ENCODE data around the gene SFXN4.
"Not testable (repeated sequence)": the region's sequence is repeated elsewhere in the genome, so short reads cannot be mapped to it uniquely, and the experiment has no call there.

SFXN4 gene

GRCh38 chr10:119101366-119102098 is 64.0 kb downstream of the SFXN4 start:
- no peaks in the 10 kb centered on the region for H3K36me3 ChIP-seq (ENCODE audit: control insufficient read depth, low read depth, low read length)
- H3K27ac ChIP-seq (ENCODE audit: low read length): no peak overlapping the region

GRCh38 chr10:119100434-119101238 is 64.9 kb downstream of the SFXN4 start:
- no peaks in the 10 kb centered on the region for H3K27me3 ChIP-seq (ENCODE audit: control insufficient read depth, insufficient read depth, low read length)
- H3K27ac ChIP-seq (ENCODE audit: low read length): no peak overlapping the region
- H3K9me3 ChIP-seq (ENCODE audit: control insufficient read depth, low read depth, low read length): no peaks in the 10 kb centered on the region
- no peaks in the 10 kb centered on the region for H3K36me3 ChIP-seq (ENCODE audit: control insufficient read depth, low read depth, low read length)
- H3K9ac ChIP-seq (ENCODE audit: low read length): no peak overlapping the region
- no peak overlapping the region for H3K4me3 ChIP-seq (ENCODE audit: low read length)
- H3K4me1 ChIP-seq (ENCODE audit: control insufficient read depth, low read depth, low read length): no peaks in the 10 kb centered on the region

More at GRCh38 chr10:119101366-119102098, 64.0 kb downstream of the SFXN4 start:
- H3K4me1 ChIP-seq (ENCODE audit: control insufficient read depth, low read depth, low read length): no peaks in the 10 kb centered on the region
- no peaks in the 10 kb centered on the region for H3K9me3 ChIP-seq (ENCODE audit: control insufficient read depth, low read depth, low read length)
- H3K4me3 ChIP-seq (ENCODE audit: low read length): no peak overlapping the region
- H3K9ac ChIP-seq (ENCODE audit: low read length): no peak overlapping the region
- no peaks in the 10 kb centered on the region for H3K27me3 ChIP-seq (ENCODE audit: control insufficient read depth, insufficient read depth, low read length)

- Histone ChIP-seq H3K9me3 (ENCODE audit: control insufficient read depth, low read depth, low read length) (no peaks in the 10 kb centered on the region), H3K27ac (ENCODE audit: low read length) (no peak overlapping the region), H3K36me3 (ENCODE audit: control insufficient read depth, low read depth, low read length) (no peaks in the 10 kb centered on the region), H3K27me3 (ENCODE audit: control insufficient read depth, insufficient read depth, low read length) (no peaks in the 10 kb centered on the region), H3K4me1 (ENCODE audit: control insufficient read depth, low read depth, low read length) (no peaks in the 10 kb centered on the region), H3K9ac (ENCODE audit: low read length) (no peak overlapping the region), H3K4me3 (ENCODE audit: low read length) (no peak overlapping the region)
Observed at GRCh38 chr10:119098576-119098975, 66.9 kb downstream of the SFXN4 start.

DNA sequence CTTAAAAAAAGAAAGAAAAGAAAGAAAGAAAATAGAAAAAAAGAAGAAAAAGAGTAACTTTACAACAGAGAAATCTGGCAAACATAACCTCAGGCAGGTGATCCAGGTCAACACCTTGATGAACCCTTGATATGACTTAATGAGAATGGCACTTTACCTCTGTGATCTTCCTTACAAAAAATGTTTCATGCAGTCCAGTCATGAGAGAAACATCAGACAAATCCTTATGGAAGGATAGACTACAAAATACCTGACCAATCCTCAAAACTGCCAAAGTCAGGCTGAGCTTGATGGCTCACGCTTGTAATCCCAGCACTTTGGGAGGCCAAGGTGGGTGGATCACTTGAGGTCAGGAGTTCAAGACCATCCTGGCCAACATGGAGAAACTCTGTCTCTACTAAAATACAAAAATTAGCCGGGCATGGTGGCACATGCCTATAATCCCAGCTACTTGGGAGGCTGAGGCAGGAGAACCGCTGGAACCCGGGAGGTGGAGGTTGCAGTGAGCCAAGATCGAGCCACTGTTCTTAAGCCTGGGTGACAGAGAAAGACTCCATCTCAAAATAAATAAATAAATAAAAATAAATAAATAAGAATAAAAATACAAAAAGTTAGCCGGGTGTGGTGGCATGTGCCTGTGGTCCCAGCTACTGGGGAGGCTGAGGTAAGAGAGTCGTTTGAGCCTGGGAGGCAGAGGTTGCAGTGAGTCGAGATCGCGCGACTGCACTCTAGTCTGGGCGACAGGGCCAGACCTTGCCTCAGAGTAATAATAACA is 68.7 kb downstream of the SFXN4 start:
- H3K4me1 ChIP-seq (ENCODE audit: control insufficient read depth, low read depth, low read length); H3K36me3 ChIP-seq (ENCODE audit: control insufficient read depth, low read depth, low read length); H3K4me3 ChIP-seq (ENCODE audit: low read length); H3K9me3 ChIP-seq (ENCODE audit: control insufficient read depth, low read depth, low read length); H3K9ac ChIP-seq (ENCODE audit: low read length); H3K27ac ChIP-seq (ENCODE audit: low read length); H3K27me3 ChIP-seq (ENCODE audit: control insufficient read depth, insufficient read depth, low read length): not testable (repeated sequence)

- no peaks in the 10 kb centered on the region for H3K4me1 ChIP-seq (ENCODE audit: control insufficient read depth, low read depth, low read length)
- H3K9ac ChIP-seq (ENCODE audit: low read length): no peak overlapping the region
- no peak overlapping the region for H3K4me3 ChIP-seq (ENCODE audit: low read length)
- no peak overlapping the region for H3K27ac ChIP-seq (ENCODE audit: low read length)
- no peaks in the 10 kb centered on the region for H3K36me3 ChIP-seq (ENCODE audit: control insufficient read depth, low read depth, low read length)
- no peaks in the 10 kb centered on the region for H3K27me3 ChIP-seq (ENCODE audit: control insufficient read depth, insufficient read depth, low read length)
- H3K9me3 ChIP-seq (ENCODE audit: control insufficient read depth, low read depth, low read length): no peaks in the 10 kb centered on the region
Observed at GRCh38 chr10:119095640-119096039, 69.9 kb downstream of the SFXN4 start.

DNA sequence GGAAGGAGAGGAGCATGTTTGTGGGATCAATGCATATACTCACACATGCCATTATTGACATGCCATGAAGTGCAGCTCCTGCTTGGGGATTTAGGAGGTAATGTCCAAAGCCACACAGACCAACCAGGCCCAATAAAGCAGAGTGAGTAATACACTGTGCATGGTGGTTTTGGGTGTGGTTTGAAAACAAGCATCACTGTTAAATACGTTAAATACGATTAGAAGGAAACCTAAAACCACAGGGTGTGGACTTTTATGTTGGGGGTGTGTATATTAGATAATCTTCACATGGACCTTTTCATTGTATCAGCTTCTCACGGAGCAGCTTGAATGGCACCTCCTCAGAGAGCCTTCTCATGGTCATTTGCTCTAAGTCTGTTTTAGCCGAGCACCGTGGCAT is 74.5 kb downstream of the SFXN4 start:
- Histone ChIP-seq H3K9me3 (ENCODE audit: control insufficient read depth, low read depth, low read length) (no peaks in the 10 kb centered on the region), H3K27ac (ENCODE audit: low read length) (no peak overlapping the region)

More for the DNA sequence above, 74.5 kb downstream of the SFXN4 start:
- H3K36me3 ChIP-seq (ENCODE audit: control insufficient read depth, low read depth, low read length): no peaks in the 10 kb centered on the region
- H3K4me1 ChIP-seq (ENCODE audit: control insufficient read depth, low read depth, low read length): no peaks in the 10 kb centered on the region
- no peak overlapping the region for H3K9ac ChIP-seq (ENCODE audit: low read length)
- no peaks in the 10 kb centered on the region for H3K27me3 ChIP-seq (ENCODE audit: control insufficient read depth, insufficient read depth, low read length)
- H3K4me3 ChIP-seq (ENCODE audit: low read length): no peak overlapping the region

Measured in iPS-18a (cell line).